AG20443 (cell line): ENCODE measurements around the gene HGF.
A peak's percentile ranks its signal among the peaks of the same experiment; 100 is the strongest.
"Not testable (repeated sequence)": the region's sequence is repeated elsewhere in the genome, so short reads cannot be mapped to it uniquely, and the experiment has no call there.

Source experiments
- DNase-seq: peaks from one replicate; pipeline ENCODE4 v3.0.0; 2012; ENCODE audit warnings: low spot score, mixed read lengths

The HGF gene

DNA sequence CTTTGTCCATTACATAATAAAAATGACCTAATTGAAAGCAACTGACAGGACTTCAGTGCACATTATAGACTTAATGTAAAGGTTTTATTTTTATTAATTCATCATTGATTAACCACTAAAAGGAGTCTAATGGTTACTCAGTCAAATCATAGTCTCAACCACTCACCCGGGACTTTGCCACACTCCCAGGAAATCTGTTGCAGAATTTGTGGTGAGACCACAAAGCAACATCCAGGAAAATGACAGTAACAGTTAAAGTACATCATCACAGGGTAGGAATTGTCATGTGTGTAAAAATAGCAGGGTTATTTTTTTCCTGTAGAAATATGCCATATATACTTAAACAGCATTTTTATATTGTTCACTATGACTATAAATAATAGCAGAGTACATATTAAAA, 6.3 kb upstream of the HGF start:
- no peak for DNase-seq

DNA sequence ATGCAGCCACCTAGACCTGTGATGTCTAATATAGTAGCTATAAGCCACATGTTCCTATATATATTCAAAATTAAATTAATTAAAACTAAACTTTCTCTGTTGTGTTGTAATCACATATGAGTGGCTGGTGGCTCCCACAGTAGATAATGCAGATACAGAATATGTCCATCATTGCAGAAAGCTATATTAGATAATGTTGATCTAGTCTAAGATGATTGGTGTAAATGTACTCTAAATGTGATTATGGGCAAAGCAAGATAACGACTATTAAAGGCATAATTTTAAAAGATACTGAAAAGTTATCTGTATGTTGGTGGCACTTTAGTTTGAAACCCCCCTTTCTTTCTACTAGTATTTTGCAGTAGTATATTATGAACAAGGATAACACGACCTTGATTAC, 5.7 kb upstream of the HGF start:
- DNase-seq = no peak

DNA sequence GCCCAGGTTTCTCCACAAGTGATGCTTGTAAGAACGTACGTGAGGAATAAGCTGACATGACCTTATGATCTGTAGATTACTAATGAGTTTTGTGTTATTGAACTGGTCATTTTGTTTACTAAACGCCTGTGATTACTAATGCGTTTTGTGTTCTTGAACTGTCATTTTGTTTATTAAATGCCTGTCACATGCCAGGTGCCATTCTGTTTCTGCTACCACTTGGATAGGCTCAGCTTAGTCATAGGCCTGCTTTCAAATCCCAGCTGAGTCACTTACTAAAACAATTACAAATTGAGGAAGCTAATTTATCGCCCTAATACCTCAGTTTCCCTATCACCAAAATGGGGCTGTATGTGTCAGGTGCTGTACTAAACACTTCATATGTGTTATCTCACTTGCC, 4.7 kb upstream of the HGF start:
- no peak for DNase-seq

DNA sequence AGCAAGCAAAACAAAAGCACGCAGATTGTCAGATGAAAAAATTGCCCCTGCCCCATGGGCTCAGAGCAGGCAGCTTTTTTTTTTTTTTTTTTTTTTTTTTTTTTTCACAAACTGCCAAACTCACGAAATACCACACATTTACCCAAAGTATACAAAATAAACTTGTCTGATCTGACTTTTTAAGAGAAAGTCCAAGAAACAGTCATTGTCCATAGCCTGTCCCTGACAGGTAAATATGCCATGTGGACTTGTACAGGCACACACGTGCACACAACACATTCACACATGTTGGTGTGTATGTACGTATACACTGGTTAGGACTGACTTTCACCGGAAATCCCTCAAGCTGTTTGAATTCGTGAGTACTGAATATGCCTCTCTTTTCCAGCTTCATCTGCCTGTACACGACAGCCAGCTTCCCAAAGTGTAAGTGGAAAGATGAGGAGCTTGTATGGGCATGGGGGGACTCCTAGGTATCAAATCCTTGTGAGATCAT, 929 bp upstream of the HGF start:
- no peak for DNase-seq

DNA sequence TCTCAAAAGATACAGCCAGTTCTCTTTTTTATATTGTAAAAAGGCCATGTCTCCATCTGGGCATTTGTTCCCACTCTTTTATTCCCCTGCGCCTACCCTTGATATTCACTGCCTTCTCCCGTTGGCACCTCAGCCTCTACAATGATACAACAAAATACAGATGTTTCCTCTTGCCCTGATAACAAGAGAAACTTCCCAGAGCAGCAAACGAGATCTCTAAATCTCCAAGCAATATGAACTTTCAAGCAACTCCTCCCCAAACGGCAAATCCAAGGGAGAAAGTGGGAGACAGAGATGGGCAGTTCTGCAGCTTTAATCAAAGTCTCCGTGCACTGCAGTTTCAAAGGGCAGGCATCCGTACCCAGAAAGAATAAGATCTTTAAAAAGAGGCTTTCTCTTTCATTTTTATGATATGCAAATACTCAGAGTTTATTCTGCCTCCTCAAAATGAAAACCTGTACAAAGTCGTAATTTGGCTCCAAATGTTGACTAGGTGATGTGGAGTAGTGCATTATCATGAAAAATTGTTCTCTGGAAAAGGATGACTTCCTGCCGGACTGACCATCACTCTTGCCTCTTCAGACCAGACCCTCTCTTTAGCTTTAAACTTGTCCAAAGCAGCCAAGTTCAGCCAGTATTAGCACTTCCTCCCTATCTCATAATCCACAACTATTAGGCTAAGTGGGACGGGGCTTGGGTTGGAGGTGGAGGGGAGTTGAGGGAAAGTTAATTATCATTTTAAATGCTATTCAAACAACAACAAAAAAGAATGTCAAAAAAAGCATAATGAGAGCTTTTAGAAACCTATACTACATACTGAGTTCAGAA, 682 bp downstream of the HGF start:
- no peak for DNase-seq

DNA sequence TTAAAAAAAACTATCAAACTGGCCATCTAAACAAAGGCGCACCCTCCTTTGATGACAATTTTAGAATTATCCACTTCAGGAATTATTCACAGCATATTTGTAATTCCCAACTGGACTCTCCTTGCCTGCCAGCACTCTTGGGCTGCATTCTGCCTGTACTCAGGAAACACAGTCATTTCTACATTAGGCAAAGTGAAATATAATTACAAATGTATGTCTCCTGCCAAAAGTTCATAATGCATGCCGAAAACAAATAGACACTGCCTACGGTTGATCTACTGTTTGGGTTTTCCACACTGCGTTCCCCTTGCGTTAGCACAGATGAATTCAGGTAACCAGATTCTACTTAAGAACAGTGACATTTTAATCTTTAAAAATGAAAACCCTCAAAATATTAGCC, 1.9 kb downstream of the HGF start:
- peak; percentile 54 for DNase-seq

DNA sequence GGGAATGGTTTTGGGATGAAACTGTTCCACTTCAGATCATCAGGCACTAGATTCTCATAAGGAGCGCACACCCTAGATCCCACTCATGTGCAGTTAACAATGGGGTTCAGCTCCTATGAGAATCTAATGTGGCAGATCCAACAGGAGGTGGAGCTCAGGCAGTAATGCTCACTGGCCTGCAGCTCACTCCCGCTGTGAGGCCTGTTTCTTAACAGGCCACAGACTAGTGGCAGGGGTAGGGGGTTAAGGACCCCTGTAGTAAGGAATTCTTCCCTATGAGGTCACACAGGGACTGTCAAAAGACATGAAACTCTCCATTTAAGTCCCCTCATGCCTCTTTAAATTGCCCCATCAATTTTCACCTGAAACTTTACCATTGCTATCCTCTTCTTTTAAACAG, 8.0 kb downstream of the HGF start:
- no peak for DNase-seq

DNA sequence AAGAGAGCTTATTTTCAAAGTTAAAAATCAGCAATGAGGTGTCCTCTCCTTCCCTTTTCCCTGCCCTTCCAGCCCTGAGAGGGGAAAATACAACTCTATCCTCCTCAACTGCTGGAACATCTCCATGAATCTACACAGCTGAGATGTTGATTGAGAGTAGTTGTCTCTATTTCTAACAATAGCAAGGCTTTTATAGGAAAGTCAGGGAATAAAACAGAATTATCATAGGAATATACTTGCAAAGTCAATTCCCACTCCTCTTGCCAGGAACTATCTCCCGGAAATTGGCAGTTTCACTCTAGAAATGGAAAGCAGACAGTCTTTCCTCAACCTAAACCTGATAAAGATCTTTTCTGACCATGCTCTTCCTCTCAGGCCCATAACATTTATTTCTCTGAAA, 8.8 kb downstream of the HGF start:
- DNase-seq = no peak

DNA sequence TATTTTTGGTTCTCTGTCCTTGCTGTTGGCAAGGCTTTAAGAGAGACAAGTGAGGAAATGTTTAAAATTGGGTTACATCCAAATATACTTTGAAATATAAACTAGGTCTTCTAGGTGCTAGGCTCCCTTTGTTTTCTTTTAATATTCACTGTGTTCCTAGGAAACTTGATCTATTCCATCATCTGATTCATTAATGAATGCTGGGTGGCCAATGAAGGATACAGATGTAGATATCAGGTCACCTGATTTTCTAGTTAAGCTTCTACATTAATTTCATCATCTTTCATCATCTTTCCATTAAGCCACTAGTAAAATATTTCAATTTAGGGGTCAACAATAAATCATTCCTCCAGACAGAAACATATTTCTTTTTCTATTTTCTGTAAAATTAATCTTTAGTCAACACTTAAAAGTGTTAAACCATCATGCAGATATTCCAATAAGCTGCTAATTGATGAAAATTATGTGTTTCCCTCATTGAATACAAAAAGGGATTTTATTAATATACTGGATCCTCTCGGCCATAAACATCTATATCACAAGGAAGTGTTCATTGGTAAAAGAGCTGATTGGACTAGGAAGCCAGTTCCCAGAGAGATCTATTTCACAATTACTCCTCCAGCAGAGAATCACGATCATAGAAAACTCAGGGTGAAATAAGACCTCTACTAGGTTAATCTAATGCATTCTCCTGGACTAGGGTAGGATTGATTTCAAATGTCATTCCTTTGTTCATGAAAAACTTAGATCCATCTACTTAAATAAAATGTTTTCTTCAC, 14.7 kb downstream of the HGF start:
- no peak for DNase-seq

DNA sequence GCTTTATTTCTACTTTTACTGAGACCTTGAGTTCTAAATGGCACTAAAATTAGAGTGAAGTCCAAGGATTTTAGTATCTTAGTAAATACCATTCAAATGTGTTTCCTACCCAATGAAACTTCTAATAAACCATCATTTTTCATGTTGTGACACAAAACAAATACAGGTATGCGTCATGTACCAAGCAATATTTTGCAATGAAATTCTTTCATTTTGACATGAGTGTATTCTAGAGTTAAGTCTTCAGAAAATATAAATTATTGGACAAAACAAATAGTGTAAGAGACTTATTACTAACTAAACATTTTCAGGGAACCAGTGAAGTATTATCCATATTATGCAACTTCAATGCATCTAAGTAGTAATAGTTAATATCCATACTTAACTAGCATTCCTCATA, 16.5 kb downstream of the HGF start:
- DNase-seq = no peak

DNA sequence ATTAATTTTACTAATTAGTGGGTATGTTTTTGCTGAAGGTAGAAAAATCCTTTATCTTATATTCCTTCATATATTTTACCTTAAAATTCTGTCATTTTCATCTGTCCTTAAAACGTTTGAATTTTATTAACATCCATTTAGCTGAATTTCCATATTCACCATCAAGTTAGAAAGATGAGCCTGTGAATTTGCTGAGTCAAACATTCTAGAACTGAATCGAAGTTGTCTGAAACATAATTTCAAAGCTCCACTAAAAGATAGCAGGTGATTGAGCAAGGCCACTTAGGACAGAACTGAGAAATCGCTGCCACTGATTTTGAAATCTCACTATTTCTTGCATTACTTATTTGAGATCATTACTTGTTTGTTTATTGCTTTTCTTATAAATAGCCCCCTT, 17.5 kb downstream of the HGF start:
- DNase-seq = no peak

DNA sequence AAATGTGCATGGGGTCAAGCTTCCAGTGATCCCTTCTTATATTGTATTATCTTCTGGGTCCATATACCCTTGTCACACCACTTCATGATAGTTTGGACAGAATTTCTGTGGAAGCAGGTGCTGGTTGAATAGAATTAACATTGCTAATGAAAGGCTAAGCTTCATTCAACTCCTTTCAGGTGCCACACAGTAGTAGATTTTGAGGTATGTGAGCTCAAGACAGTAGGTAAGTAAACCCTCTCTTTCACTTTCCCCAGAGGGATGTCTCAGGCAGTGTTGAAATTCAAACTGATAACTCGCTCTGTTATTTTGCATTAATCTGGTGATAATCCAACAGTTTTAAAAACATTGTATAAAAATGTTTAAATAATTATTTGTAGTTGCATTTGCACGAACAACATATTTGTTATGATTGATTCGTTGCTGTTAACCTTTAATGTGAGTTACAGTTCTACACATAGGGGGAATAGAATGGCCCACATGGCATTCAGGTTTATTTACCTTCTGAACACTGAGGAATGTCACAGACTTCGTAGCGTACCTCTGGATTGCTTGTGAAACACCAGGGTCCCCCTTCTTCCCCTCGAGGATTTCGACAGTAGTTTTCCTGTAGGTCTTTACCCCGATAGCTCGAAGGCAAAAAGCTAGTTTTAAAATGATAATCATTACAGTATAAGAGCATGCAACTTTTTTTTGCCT, 18.1 kb downstream of the HGF start:
- no peak for DNase-seq

DNA sequence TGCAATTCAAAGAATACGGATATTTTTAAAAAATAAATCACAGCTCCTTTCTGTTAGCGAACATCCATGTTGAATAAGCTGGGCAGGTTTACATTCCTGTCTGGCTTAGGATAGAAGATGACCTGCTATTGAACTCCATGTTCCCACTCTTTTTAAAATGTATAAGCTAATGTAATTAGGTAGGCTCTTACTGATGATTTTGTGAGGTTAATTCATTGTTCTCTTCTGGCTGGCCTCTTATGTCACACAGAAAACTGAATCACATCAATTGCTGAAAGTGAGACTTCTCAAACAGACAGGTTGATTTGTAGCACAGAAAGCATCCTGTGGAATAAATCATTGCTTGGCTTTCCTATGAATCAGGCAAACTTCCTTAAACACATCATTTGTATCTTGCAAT, 24.2 kb downstream of the HGF start:
- DNase-seq = no peak

DNA sequence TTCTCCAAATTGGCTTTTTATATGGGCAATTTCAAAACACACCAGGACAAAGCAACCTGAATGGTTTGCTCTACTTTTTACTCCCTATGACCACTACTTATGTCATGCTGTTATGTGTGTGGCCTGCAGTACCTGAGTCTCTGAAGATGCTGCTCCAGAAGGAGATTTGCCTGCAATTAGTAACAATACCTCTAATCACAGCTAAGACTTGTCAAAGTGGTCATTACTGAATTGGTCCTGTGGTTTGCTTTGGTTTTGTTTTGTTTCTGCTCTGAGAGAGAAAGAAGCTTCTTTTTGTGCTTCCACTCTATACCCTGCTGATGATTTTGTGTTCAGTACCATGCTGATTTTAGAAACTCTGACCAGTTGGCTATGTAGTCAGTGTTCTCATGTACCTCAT, 25.5 kb downstream of the HGF start:
- DNase-seq = no peak

DNA sequence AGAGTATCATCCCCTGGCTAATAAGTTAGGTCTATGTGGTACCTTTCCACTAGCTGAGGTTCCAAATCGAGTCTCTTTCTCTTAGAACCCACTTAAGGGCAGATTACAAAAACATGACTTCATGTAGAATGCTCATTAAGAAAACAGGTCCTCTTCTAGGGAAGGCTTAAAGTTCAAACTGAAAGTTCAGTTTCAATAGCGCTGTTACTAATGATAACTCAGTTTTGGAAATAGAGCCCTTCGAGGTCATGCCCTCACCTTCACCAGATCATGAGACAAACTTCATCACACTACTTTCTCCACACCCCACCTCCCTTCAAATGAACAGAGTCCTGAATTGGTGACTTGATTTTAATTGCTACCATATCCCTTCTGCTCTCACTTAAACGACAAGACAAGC, 26.2 kb downstream of the HGF start:
- DNase-seq = no peak

DNA sequence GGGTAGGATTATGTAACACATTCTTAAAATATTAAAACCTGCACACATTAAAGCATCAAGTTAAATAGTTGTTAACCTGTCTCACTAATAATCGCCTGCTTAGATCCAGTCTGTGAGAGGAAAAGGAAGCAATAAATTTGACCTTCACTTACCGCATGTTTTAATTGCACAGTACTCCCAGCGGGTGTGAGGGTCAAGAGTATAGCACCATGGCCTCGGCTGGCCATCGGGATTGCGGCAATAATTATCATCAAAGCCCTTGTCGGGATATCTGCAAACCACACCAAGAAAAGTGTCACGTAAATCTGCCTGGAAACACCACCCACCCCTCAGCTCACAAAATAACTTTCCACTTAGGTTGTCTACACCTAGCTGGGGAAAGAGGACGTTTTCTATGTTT, 26.6 kb downstream of the HGF start:
- no peak for DNase-seq

DNA sequence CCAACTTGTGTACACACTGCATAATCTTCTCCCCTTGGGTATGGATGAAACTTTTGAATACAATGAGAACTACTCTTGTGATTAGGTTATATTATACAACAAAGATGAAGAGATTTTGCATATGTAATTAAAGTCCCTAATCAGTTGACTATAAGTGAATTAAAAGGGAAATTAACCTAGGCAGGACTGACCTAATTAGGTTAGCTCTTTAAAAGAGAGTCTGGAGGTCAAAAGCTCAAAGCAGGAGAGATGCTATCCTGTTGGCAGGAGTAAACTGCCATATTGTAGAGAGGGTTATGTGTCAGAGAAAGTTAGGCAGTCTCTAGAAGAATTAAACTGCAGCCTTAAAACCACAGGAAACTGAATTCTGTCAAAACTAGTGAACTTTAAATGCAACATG, 29.4 kb downstream of the HGF start:
- no peak for DNase-seq

DNA sequence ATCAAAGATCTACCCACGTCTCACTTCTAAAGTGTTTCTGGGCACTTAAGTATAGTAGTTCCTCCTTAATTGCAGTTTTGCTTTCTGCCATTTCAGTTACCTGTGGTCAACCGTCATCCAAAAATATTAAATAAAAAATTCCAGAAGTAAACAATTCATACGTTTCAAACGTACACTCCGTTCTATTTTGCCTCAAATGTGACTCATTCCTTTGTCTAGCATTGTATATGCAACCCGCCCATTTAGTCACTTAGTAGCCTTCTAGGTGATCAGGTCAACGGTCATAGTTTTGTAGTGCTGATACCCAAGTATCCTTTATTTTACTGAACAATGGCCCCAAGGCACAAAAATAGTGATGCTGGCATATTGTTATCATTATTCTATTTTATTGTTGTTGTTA, 33.8 kb downstream of the HGF start:
- DNase-seq = no peak

DNA sequence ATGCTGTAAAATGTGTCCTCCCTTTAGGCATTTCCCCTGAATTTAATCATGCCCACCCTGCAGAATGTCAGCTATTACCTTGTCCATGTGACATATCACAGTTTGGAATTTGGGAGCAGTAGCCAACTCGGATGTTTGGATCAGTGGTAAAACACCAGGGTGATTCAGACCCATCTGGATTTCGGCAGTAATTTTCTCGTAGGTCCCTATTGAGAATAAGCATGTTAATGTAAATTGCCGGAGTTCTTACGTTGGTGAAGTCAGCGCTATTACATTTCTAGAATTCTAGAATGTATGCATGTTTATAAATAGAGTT, 44.1 kb downstream of the HGF start:
- DNase-seq = peak; percentile 66

DNA sequence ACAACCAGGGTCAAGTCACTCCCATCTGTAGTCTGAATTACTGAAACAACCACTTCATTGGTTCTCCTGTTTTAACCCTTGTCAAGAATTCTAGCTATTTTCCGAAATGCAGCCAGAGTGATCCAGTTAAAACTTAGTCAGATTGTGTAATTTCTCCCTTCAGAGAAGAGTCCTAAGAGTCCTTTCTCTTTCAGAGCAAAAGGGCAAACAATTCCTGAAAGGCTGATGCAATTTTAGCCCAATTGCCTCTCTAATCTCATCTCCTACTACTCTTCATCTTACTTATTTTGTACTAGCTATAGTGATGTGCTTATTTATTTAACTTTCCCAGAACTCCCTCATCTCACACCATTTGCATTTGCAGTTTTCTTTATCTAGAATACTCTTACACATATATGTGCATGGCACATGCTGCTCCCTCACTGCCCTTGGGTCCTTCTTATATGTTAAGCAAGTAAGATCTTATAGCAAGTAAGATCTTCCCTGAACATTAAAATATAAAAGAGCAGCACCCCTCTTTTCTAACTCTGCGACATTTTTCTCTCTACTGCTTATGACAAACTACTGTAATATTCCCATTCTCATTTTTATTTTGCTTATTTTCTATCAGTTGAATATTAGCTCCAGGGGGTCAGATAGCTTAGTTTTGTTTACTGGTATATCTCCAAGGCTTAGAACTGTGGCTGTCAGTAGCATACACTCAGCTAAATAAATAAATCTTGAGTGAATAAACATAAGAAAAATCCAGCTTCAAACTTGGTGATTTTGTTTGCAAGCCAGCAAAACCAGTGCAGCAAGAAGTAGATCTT, 44.6 kb downstream of the HGF start:
- DNase-seq = peak; percentile 11

DNA sequence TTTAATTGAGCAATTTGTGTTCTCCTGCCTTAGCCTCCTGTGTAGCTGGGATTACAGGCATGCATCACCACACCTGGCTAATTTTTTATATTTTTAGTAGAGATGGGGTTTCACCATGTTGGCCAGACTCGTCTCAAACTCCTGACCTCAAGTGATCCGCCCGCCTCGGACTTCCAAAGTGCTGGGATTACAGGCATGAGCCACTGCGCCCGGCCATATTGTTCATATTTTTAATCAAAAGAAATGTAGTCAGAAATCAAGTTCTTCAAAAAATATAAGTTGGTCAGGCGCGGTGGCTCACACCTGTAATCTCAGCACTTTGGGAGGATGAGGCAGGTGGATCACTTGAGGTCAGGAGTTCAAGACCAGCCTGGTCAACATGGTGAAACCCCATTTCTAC, 47.6 kb downstream of the HGF start:
- DNase-seq = not testable (repeated sequence)

DNA sequence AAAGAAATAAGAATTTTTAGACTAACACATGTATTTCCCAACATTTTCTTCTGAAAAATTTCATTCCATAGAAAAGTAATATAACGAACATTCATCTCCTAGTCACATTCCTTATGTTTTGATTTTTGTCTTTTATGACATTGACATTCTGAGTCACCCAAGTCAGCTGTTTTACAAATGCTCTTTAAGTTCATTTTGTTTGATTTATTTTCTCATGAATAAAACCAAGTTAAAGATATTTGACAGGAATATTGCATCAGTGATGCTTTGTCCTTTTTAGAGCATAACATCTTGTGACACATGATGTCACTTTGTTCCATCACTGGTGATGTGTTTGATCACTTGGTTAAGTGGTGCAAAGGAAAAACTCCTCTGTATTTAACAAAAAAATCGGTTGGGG, 48.4 kb downstream of the HGF start:
- no peak for DNase-seq
